ENCODE measurements around the gene CACNA2D4. TPM values are rescaled to one million over a fixed set of nuclear protein-coding genes. Genes with fewer than 3 reads are reported as not detected.
A peak's percentile ranks its signal among the peaks of the same experiment; 100 is the strongest.

The CACNA2D4 gene
- total RNA-seq, 1 donor from 2014 or later = 7.0 TPM

- H3K4me3 ChIP-seq = peak overlapping the region; percentile 68
- intact Hi-C loops (cut with DNase I) = loop anchor here (10.0 kb wide), 1 partner anchor 138 kb away; no protein-coding TSS in a partner anchor
- H3K27ac ChIP-seq = peak overlapping the region; percentile 87
- TF ChIP-seq CTCF (IDR thresholded peaks at IDR 0.05) = no peak
- peak; percentile 70 for DNase-seq
- no peaks in the 10 kb centered on the region for H3K9me3 ChIP-seq
- no peaks in the 10 kb centered on the region for H3K27me3 ChIP-seq (ENCODE audit: low read depth)
- ATAC-seq = peak; percentile 64 to 68
- peaks cover 20% of the 10 kb centered on the region for H3K4me1 ChIP-seq
- no peaks in the 10 kb centered on the region for H3K36me3 ChIP-seq
Observed at GRCh38 chr12:1796515-1797010, 121.9 kb downstream of the CACNA2D4 start.

GRCh38 chr12:1795785-1796514, 122.5 kb downstream of the CACNA2D4 start:
- peak overlapping the region; percentile 68 for H3K4me3 ChIP-seq
- peak; percentile 99 for TF ChIP-seq CTCF (IDR thresholded peaks at IDR 0.05)
- H3K9me3 ChIP-seq = no peaks in the 10 kb centered on the region
- H3K4me1 ChIP-seq = peaks cover 26% of the 10 kb centered on the region
- no peaks in the 10 kb centered on the region for H3K27me3 ChIP-seq (ENCODE audit: low read depth)
- DNase-seq (peak; percentile 97), ATAC-seq (peak; percentile 97 to 98)
- intact Hi-C loops (cut with DNase I) = loop anchor here (10.0 kb wide), 1 partner anchor 139 kb away; no protein-coding TSS in a partner anchor
- H3K36me3 ChIP-seq = no peaks in the 10 kb centered on the region
- H3K27ac ChIP-seq = peak overlapping the region; percentile 87

GRCh38 chr12:1795221-1795784, 123.1 kb downstream of the CACNA2D4 start:
- no peak for DNase-seq
- no peak for TF ChIP-seq CTCF (IDR thresholded peaks at IDR 0.05)
- intact Hi-C loops (cut with DNase I) = loop anchor here (10.0 kb wide), 1 partner anchor 139 kb away; no protein-coding TSS in a partner anchor
- no peaks in the 10 kb centered on the region for H3K27me3 ChIP-seq (ENCODE audit: low read depth)
- ATAC-seq = no peak
- H3K27ac ChIP-seq = peak overlapping the region; percentile 69
- H3K36me3 ChIP-seq = no peaks in the 10 kb centered on the region
- no peaks in the 10 kb centered on the region for H3K9me3 ChIP-seq
- H3K4me3 ChIP-seq = peak overlapping the region; percentile 68
- H3K4me1 ChIP-seq = peaks cover 28% of the 10 kb centered on the region

GRCh38 chr12:1794440-1795090, 123.9 kb downstream of the CACNA2D4 start:
- no peak for DNase-seq
- H3K27me3 ChIP-seq (ENCODE audit: low read depth) = no peaks in the 10 kb centered on the region
- H3K4me1 ChIP-seq = peaks cover 28% of the 10 kb centered on the region
- no peak overlapping the region for H3K4me3 ChIP-seq
- ATAC-seq = no peak
- no peak for TF ChIP-seq CTCF (IDR thresholded peaks at IDR 0.05)
- H3K36me3 ChIP-seq = no peaks in the 10 kb centered on the region
- H3K27ac ChIP-seq = no peak overlapping the region
- no peaks in the 10 kb centered on the region for H3K9me3 ChIP-seq
- intact Hi-C loops (cut with DNase I) = loop anchor here (10.0 kb wide), 1 partner anchor 140 kb away; no protein-coding TSS in a partner anchor

- TF ChIP-seq CTCF (IDR thresholded peaks at IDR 0.05) = no peak
- no peak overlapping the region for H3K4me3 ChIP-seq
- peaks cover 28% of the 10 kb centered on the region for H3K4me1 ChIP-seq
- ATAC-seq (no peak), DNase-seq (peak; percentile 42)
- no peaks in the 10 kb centered on the region for H3K9me3 ChIP-seq
- intact Hi-C loops (cut with DNase I) = loop anchor here (10.0 kb wide), 1 partner anchor 141 kb away; no protein-coding TSS in a partner anchor
- peak overlapping the region; percentile 18 for H3K27ac ChIP-seq
- H3K36me3 ChIP-seq = no peaks in the 10 kb centered on the region
- no peaks in the 10 kb centered on the region for H3K27me3 ChIP-seq (ENCODE audit: low read depth)
Observed at GRCh38 chr12:1793426-1794210, 124.8 kb downstream of the CACNA2D4 start.
